Stimulated activated naive CD4-positive, alpha-beta T cell treated with Interleukin-2 at 50 U/mL for 16 hours (primary cell): ENCODE results near the gene ZNF341.
"Not testable (repeated sequence)": the region's sequence is repeated elsewhere in the genome, so short reads cannot be mapped to it uniquely, and the experiment has no call there.

ENCODE experiments used
- DNase-seq: peaks from one replicate; lab custom pipeline; 2025; lab: John Stamatoyannopoulos, UW

ZNF341 gene

DNA sequence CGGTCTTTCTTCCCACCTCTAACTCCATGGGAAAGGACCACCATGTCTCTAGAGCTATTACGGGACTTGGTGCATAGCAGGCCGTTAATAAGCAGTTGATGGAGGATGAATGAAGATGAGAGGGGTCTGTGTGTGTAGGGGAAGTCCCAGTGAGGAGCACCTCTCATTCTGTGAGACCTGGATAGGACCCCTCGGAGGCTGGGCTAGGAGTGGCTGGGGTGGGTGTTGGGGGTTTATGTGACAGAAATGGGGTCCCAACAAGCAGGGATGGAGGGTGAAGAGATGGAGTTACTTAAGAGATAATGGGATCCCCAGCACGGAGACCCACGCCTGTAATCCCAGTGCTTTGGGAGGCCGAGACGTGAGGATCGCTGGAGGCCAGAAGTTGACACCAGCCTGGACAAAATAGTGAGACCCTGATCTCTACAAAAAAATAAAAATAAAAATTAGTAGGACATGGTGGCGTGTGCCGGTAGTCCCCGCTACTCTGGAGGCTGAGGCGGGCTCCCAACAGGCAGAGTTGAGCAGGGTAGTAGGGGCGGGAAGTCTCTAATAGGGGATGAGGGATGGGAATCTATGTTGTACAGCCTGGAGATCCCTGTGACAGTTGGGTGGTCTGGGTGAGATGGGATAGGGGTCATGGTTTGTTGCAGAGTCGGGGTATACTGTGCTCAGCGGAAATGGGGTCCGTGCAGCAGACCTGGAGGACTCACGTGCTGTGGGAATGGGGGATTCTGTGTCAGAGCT, 677 bp upstream of the ZNF341 start:
- DNase-seq, result no peak

DNA sequence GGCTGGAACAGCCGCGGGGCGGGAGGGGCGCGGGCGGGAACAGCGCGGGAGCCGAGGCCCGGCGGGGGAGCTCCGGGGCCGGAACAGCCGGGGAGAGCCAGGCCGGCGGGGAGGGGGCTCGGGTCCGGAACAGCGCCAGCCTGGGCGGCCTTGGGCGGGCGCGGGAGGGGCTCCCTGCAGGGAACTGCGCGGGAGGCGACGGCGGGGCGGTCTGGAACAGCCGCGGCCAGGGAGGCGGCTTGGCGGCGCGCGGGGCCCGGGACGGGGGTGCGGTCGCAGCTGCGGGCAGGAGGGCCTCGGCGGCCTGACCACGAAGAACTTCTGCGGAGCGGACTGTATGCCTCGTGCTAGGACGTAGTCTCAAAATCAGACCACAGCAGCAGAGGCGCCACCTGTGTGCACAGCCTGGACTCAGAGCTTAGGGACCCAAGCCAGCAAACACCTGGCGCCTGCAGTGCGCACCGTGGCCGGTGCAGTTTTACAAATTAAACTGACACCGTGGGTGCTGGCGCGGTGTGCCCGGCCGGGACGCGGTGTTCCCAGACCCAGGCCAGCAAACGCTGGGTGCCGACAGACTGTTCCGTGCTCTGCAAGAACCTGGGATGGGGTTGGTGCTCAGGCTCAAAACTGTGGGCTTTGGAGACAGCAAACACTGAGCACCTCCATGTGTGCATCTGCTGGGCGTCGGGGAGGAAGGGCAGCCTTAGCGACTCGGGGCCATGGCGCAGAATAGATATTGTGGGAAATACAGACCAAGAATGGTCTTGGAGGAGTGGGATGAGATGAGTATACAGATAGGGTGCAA, 572 bp downstream of the ZNF341 start:
- peak; percentile 84 for DNase-seq

- DNase-seq, result no peak
These were observed 2.1 kb downstream of the ZNF341 start for GRCh38 chr20:33733654-33734576.

DNA sequence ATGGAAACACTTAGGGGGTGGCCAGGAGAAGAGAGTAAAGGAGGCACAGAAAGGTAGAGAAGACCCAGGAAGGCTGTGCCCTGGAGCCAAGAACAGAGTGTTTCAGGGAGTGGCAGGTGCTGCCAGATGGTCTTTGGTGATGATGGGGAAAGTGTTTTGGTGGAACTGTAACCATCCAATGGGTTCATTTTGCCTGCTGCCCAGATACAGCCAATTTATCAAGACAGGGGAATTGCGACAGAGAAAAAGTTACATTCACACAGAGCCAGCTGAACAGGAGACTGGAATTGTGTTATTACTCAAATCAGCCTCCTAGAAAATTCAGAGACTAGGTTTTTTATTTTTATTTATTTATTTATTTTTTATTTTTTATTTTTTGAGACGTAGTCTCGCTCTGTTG, 5.2 kb downstream of the ZNF341 start:
- DNase-seq, result no peak

GRCh38 chr20:33739493-33739892, 7.7 kb downstream of the ZNF341 start:
- DNase-seq, result no peak

- DNase-seq, result no peak
These were observed 8.4 kb downstream of the ZNF341 start for GRCh38 chr20:33740189-33740588.

DNA sequence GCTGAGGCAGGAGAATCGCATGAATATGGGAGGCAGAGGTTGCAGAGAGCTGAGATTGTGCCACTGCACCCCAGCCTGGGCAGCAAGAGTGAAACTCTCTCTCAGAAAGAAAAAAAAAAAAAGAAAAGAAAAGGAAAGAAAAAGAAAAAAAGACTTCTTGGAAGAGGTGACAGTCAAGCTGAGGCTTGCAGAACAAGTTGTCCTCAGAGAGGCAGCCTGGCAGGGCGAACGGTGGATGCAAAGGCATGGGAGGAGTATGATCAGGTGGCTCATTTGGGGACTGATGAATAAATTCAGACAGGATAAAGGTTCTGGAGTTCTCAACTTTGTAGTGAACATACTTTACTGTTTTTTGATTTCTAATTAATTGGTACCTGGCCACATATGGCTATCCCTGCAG, 12.4 kb downstream of the ZNF341 start:
- DNase-seq, result no peak

GRCh38 chr20:33744773-33745385, 13.1 kb downstream of the ZNF341 start:
- DNase-seq, result no peak

GRCh38 chr20:33746325-33746998, 14.7 kb downstream of the ZNF341 start:
- no peak for DNase-seq

- DNase-seq, result no peak
These were observed 20.0 kb downstream of the ZNF341 start for GRCh38 chr20:33751775-33752174.

- no peak for DNase-seq
These were observed 21.3 kb downstream of the ZNF341 start for GRCh38 chr20:33753143-33753542.

DNA sequence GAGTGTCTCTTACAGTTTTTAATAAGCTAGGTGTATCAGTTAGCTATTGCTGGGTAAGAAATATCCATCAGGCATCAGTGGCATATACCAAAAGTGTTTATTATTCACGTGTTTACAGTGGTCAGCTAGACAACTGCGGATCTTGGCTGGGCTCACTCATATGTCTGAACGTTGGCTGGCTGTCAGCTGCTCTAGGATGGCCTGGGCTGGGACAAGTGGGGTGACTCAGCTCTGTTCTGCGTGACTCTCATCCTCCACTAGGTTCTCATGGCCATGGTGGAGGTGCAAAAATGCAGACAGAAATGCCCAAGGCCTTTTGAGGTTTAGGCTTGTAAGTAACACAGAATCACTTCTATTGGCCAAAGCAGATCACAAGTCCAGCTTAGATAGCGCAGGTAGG, 22.0 kb downstream of the ZNF341 start:
- no peak for DNase-seq

DNA sequence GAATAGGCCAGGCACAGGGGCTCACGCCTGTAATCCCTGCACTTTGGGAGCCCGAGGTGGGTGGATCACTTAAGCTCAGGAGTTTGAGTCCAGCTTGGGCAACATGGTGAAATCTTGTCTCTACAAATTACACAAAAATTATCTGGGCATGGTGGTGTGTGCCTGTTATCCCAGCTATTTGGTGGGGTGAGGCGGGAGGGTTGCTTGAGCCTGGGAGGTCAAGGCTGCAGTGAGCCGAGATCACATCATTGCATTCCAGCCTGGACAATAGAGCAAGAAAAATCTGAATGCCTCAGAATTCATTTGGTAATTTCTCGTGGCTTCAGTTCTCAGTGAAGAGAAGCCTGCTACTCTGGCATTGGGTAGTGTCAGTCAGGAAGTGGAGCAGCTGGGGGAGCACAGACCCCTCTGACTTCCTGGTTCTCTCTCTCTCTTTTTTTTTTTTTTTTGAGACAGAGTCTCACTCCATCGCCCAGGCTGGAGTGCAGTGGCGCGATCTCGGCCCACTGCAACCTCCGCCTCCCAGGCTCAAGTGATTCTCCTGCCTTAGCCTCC, 24.2 kb downstream of the ZNF341 start:
- DNase-seq, result not testable (repeated sequence)

GRCh38 chr20:33757046-33757445, 25.2 kb downstream of the ZNF341 start:
- no peak for DNase-seq

- DNase-seq, result no peak
These were observed 25.7 kb downstream of the ZNF341 start for GRCh38 chr20:33757458-33757857.

- DNase-seq, result no peak
These were observed 30.0 kb downstream of the ZNF341 start for GRCh38 chr20:33761698-33762250.

DNA sequence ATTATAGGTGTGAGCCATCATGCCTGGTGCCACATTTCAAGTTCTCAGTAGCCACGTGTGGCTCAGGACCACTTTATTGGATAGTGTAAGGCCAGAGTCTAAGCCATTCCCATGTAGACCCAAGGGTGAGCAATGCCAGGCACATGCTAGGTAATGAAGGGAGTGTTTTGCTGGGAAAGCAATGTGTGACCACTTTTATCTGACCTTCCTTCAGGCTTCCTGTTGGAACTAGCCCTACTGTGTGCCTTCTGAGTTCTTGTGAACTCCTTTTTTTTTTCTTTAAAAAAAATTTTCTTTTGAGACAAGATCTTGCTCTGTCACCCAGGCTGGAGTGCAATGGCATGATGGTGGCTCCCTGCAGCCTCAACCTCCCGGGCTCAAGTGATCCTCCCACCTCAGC, 33.3 kb downstream of the ZNF341 start:
- DNase-seq, result no peak

DNA sequence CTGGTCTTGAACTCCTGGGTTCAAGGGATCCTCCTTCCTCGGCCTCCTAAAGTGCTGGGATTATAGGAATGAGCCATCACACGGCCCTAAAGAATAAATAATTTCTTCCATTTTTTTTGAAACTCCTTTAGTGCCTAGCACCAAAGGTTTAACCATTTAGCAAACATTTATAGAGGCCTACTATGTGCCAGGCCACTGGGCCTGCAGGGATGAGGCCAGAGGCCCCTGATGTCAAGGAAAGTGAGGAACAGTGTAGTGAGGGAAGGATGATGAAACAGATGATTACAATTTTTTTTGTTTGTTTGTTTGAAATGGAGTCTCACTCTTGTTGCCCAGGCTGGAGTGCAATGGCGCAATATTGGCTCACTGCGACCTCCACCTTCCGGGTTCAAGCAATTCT, 33.8 kb downstream of the ZNF341 start:
- DNase-seq, result no peak

DNA sequence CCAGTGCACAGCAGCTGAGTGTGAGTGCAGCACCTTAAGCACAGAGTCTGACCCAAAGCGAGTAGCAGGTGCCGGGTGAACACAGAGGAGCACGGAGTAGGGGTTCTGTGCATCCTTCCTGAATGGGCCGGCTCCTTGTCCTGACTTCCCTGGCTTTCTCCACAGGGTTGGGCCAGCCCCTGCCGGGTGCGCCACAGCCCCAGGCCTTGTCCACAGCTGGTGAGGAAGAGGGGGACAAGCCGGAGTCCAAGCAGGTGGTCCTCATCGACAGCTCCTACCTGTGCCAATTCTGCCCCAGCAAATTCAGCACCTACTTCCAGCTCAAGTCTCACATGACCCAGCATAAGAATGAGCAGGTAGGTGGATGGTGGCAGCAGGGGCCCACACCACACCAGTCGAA, 34.9 kb downstream of the ZNF341 start:
- no peak for DNase-seq

DNA sequence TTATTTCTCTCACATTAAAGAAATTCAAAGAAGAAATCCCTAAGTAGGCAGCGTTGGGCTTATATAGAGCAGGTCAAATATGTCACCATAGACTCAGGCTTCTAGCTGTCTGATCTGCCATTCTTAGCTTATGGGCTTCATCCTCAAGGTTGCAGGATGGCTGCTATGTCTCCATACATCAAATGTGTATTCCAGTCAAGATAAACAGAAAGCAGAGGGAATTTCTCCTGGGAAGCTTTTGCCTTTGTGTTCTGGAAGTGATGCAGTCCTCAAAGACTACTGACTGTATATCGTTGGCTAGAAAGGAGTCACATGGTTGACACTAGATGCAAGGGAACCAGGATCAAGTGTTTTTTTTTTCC, 36.0 kb downstream of the ZNF341 start:
- no peak for DNase-seq

DNA sequence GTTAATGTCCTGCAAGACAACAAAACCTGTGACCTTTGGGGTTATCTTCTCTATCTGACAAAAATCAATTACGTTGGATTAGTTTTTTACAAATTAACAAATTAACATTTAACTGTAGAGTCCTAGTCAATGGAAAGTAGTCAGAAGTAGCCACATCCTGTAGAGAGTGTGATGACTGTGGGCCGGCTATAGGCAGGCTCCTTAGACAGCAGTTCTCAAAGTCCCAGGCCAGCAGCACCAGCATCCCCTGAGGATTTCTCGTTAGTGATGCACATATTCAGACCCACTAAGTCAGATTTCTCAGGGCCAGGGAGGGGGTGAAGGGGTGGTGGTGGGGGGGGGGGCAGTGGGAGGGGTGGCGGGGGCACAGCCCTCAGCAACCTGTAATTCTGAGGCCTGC, 37.2 kb downstream of the ZNF341 start:
- no peak for DNase-seq
